Gastroesophageal sphincter (tissue), 4 donors: Measurements from ENCODE around the gene KLF7. TPM values are rescaled to one million over a fixed set of nuclear protein-coding genes. Genes with fewer than 3 reads are reported as not detected.

Experiments used
- ATAC-seq: fragments of 150-250 bp; one replicate; pipeline ENCODE4 v1.9.1; 2016; ENCODE audit warnings: mild to moderate bottlenecking, moderate library complexity
- H3K27ac ChIP-seq, 4 donors: fragments of 200-600 bp; sonication (generic) in 3 of 4; 1 replicate in 3 of 4; 2 replicates in 1 of 4; pipeline ENCODE4 v1.5.1; 2016 to 2019
- H3K27me3 ChIP-seq: fragments of 200-600 bp; sonication (generic); one replicate; pipeline ENCODE4 v1.5.1; 2019
- H3K36me3 ChIP-seq, 2 donors: fragments of 200-600 bp; sonication (generic); one replicate each; pipeline ENCODE4 v1.5.1; 2019; ENCODE audit warnings: control low read depth in 1 of 2
- H3K4me1 ChIP-seq, 3 donors: fragments of 200-600 bp; sonication (generic); 1 replicate in 2 of 3; 2 replicates in 1 of 3; pipeline ENCODE4 v1.5.1; 2016 to 2019; ENCODE audit warnings: control low read depth in 2 of 3
- H3K4me3 ChIP-seq, 2 donors: fragments of 200-600 bp; sonication (generic); one replicate each; pipeline ENCODE4 v1.5.1; 2019; ENCODE audit warnings: mild to moderate bottlenecking in 1 of 2, moderate library complexity in 1 of 2
- H3K9me3 ChIP-seq, 3 donors: fragments of 200-600 bp; sonication (generic); one replicate each; pipeline ENCODE4 v1.5.1; 2017 to 2019; ENCODE audit warnings: control low read depth in 2 of 3
- CTCF ChIP-seq, 4 experiments: fragments of 200-600 bp in 2 of 4; fragments of 450-650 bp in 2 of 4; sonication (generic) in 1 of 4; IDR thresholded peaks; one replicate each; pipeline ENCODE4 v1.5.1; 2017 to 2019; ENCODE audit warnings: antibody characterized with exemption in 4 of 4, mild to moderate bottlenecking in 2 of 4, moderate library complexity in 2 of 4
- EP300 ChIP-seq: sonication (generic); formaldehyde crosslinking; IDR thresholded peaks from one replicate; pipeline ENCODE4 v1.6.1; 2017; ENCODE audit warnings: antibody characterized with exemption, mild to moderate bottlenecking
- POLR2A ChIP-seq, 2 donors: fragments of 450-650 bp; IDR thresholded peaks; one replicate each; pipeline ENCODE4 v1.6.1; 2017; ENCODE audit warnings: antibody characterized with exemption in 2 of 2, mild to moderate bottlenecking in 2 of 2, moderate library complexity in 1 of 2
- POLR2AphosphoS5 ChIP-seq: sonication (generic); formaldehyde crosslinking; IDR thresholded peaks from one replicate; pipeline ENCODE4 v1.6.1; 2017; ENCODE audit warnings: antibody characterized with exemption
- WGBS, 2 donors: methylation state at CpG; one replicate each; pipeline ENCODE4 v1.1.5; 2018; ENCODE audit warnings: low coverage in 1 of 2; 5-methylcytosine and 5-hydroxymethylcytosine counted together
- total RNA-seq, 4 donors: library from RNA; depleted of rRNA; stranded (reverse); fragments of >200 nt; gene quantifications; one replicate each; pipeline ENCODE4 v1.1.0, GENCODE V29; 2016

Gene KLF7
- total RNA-seq, 4 donors from 2014 or later: 30.7 to 59.3 (median 42.1) TPM

GRCh38 chr2:207091176-207091575 is 74.6 kb downstream of the KLF7 start:
- H3K4me3 ChIP-seq: no peak overlapping the region
- peaks cover 0 to 30% of the 10 kb centered on the region in 2 donors for H3K36me3 ChIP-seq
- peak overlapping the region in 1 of 4 donors; percentile 41 for H3K27ac ChIP-seq
- peaks cover 14 to 92% (median 22%) of the 10 kb centered on the region in 3 donors for H3K4me1 ChIP-seq
- ATAC-seq: no peak
- 29 to 65% methylated on average over 2 of the region's 2 CpGs for WGBS, 2 donors
- no peaks in the 10 kb centered on the region for H3K9me3 ChIP-seq
- TF ChIP-seq CTCF (IDR thresholded peaks at IDR 0.05) (no peak), EP300 (no peak), POLR2AphosphoS5 (no peak), POLR2A (IDR thresholded peaks at IDR 0.05) (no peak)
- no peaks in the 10 kb centered on the region for H3K27me3 ChIP-seq

GRCh38 chr2:207090389-207090788 is 75.4 kb downstream of the KLF7 start:
- Histone ChIP-seq H3K9me3 (no peaks in the 10 kb centered on the region), H3K4me3 (no peak overlapping the region), H3K27me3 (no peaks in the 10 kb centered on the region), H3K27ac (peak overlapping the region in 1 of 4 donors; percentile 41), H3K36me3 (peaks cover 0 to 36% of the 10 kb centered on the region in 2 donors), H3K4me1 (peaks cover 14 to 90% (median 22%) of the 10 kb centered on the region in 3 donors)
- TF ChIP-seq CTCF (IDR thresholded peaks at IDR 0.05) (no peak), EP300 (no peak), POLR2A (IDR thresholded peaks at IDR 0.05) (no peak)
- ATAC-seq: no peak
- WGBS, 2 donors: 34 to 61% methylated on average over 5 of the region's 5 CpGs

- Histone ChIP-seq H3K27ac (peak overlapping the region in 1 of 4 donors; percentile 41), H3K4me1 (peaks cover 14 to 96% (median 22%) of the 10 kb centered on the region in 3 donors)
- WGBS, 2 donors: 36% methylated on average over 3 of the region's 3 CpGs; no CpG with 5 or more reads in 1 of the 2 donors
Measured at GRCh38 chr2:207088839-207089238, 76.9 kb downstream of the KLF7 start.

GRCh38 chr2:207088276-207088675 is 77.5 kb downstream of the KLF7 start:
- no peak overlapping the region for H3K27ac ChIP-seq
- peaks cover 14 to 98% (median 22%) of the 10 kb centered on the region in 3 donors for H3K4me1 ChIP-seq
- peaks cover 0 to 54% of the 10 kb centered on the region in 2 donors for H3K36me3 ChIP-seq
- H3K27me3 ChIP-seq: no peaks in the 10 kb centered on the region
- 86 to 87% methylated on average over 5 to 7 of the region's 7 CpGs for WGBS, 2 donors
- TF ChIP-seq POLR2AphosphoS5 (no peak), POLR2A (IDR thresholded peaks at IDR 0.05) (no peak), EP300 (no peak), CTCF (IDR thresholded peaks at IDR 0.05) (no peak)
- no peak for ATAC-seq
- H3K9me3 ChIP-seq: no peaks in the 10 kb centered on the region
- no peak overlapping the region for H3K4me3 ChIP-seq

More at GRCh38 chr2:207088839-207089238, 76.9 kb downstream of the KLF7 start:
- Histone ChIP-seq H3K9me3 (no peaks in the 10 kb centered on the region), H3K27me3 (no peaks in the 10 kb centered on the region), H3K4me3 (no peak overlapping the region), H3K36me3 (peaks cover 0 to 50% of the 10 kb centered on the region in 2 donors)
- ATAC-seq: no peak
- no peak for TF ChIP-seq CTCF (IDR thresholded peaks at IDR 0.05)
- no peak for TF ChIP-seq POLR2A (IDR thresholded peaks at IDR 0.05)
- no peak for TF ChIP-seq POLR2AphosphoS5
- no peak for TF ChIP-seq EP300
